Esophagus squamous epithelium (tissue), 5 donors: ENCODE measurements around the gene ASCL4. TPM values are rescaled to one million over a fixed set of nuclear protein-coding genes. Genes with fewer than 3 reads are reported as not detected.
A peak's percentile ranks its signal among the peaks of the same experiment; 100 is the strongest.

Experiments
- DNase-seq: peaks from one replicate; lab custom pipeline; 2025; lab: John Stamatoyannopoulos, UW
- H3K27ac ChIP-seq, 4 donors: fragments of 200-600 bp; sonication (generic); one replicate each; pipeline ENCODE4 v1.5.1; 2016 to 2019; ENCODE audit warnings: mild to moderate bottlenecking in 1 of 4
- H3K27me3 ChIP-seq, 4 donors: fragments of 200-600 bp; sonication (generic); 1 replicate in 3 of 4; 2 replicates in 1 of 4; pipeline versions ENCODE4 v1.5.1 to v1.6.0; 2017 to 2021; ENCODE audit warnings: antibody characterized with exemption in 1 of 4
- H3K36me3 ChIP-seq, 3 donors: fragments of 200-600 bp; sonication (generic); one replicate each; pipeline ENCODE4 v1.5.1; 2016 to 2019
- H3K4me1 ChIP-seq, 3 donors: fragments of 200-600 bp; sonication (generic); one replicate each; pipeline ENCODE4 v1.5.1; 2017 to 2019
- H3K4me3 ChIP-seq, 4 donors: fragments of 200-600 bp; sonication (generic); 1 replicate in 3 of 4; 2 replicates in 1 of 4; pipeline ENCODE4 v1.5.1; 2016 to 2019; ENCODE audit warnings: mild to moderate bottlenecking in 2 of 4, moderate library complexity in 1 of 4
- H3K9me3 ChIP-seq, 3 donors: fragments of 200-600 bp; sonication (generic); one replicate each; pipeline ENCODE4 v1.5.1; 2016 to 2019
- CTCF ChIP-seq, 6 experiments: fragments of 450-650 bp in 4 of 6; fragments of 200-600 bp in 2 of 6; sonication (generic) in 2 of 6; IDR thresholded peaks; one replicate each; pipeline ENCODE4 v1.5.1; 2016 to 2019; ENCODE audit warnings: antibody characterized with exemption in 6 of 6, mild to moderate bottlenecking in 4 of 6, moderate library complexity in 4 of 6
- POLR2A ChIP-seq, 4 donors: fragments of 450-650 bp; IDR thresholded peaks; one replicate each; pipeline ENCODE4 v1.6.1; 2017; ENCODE audit warnings: antibody characterized with exemption in 4 of 4, mild to moderate bottlenecking in 4 of 4, moderate library complexity in 3 of 4
- WGBS, 2 donors: methylation state at CpG; one replicate each; pipeline ENCODE4 v1.1.5; 2018; 5-methylcytosine and 5-hydroxymethylcytosine counted together
- intact Hi-C: fragments of 100-400 bp; cut with DNase I; formaldehyde crosslinking; loops from one replicate; pipeline ENCODE4 v1.15.0; 2022
- total RNA-seq, 4 donors: library from RNA; depleted of rRNA; stranded (reverse); fragments of >200 nt; gene quantifications; one replicate each; pipeline ENCODE4 v1.1.0, GENCODE V29; 2016
- donor health status: DM: yes; HTN: yes; CAD: no.

ASCL4 gene
- total RNA-seq, 4 donors from 2014 or later, result 0.19 TPM; not detected in 3

GRCh38 chr12:107734139-107734538 lies 40.4 kb upstream of the ASCL4 start:
- Histone ChIP-seq H3K36me3 (peaks cover 7 to 70% (median 26%) of the 10 kb centered on the region in 3 donors), H3K4me3 (no peak overlapping the region), H3K27ac (peak overlapping the region in 1 of 4 donors; percentile 25), H3K4me1 (peaks cover 0 to 7% (median 0%) of the 10 kb centered on the region in 3 donors), H3K27me3 (no peaks in the 10 kb centered on the region), H3K9me3 (no peaks in the 10 kb centered on the region)
- no peak for DNase-seq
- 74 to 79% methylated on average over 5 of the region's 5 CpGs for WGBS, 2 donors
- intact Hi-C loops, result no loop called here
- TF ChIP-seq CTCF (IDR thresholded peaks at IDR 0.05), result no peak
- TF ChIP-seq POLR2A (IDR thresholded peaks at IDR 0.05), result no peak

- Histone ChIP-seq H3K27me3 (no peaks in the 10 kb centered on the region), H3K4me1 (peaks cover 0 to 7% (median 0%) of the 10 kb centered on the region in 3 donors), H3K4me3 (no peak overlapping the region), H3K36me3 (peaks cover 10 to 86% (median 33%) of the 10 kb centered on the region in 3 donors), H3K9me3 (no peaks in the 10 kb centered on the region), H3K27ac (no peak overlapping the region)
- WGBS, 2 donors, result 86 to 92% methylated on average over 2 of the region's 2 CpGs
- no peak for DNase-seq
- TF ChIP-seq POLR2A (IDR thresholded peaks at IDR 0.05), result no peak
- TF ChIP-seq CTCF (IDR thresholded peaks at IDR 0.05), result no peak
- intact Hi-C loops, result no loop called here
Measured at GRCh38 chr12:107735763-107736162, 38.7 kb upstream of the ASCL4 start.

GRCh38 chr12:107736914-107737313 lies 37.6 kb upstream of the ASCL4 start:
- TF ChIP-seq CTCF (IDR thresholded peaks at IDR 0.05) (no peak), POLR2A (IDR thresholded peaks at IDR 0.05) (no peak)
- H3K4me1 ChIP-seq, result peaks cover 0 to 3% (median 0%) of the 10 kb centered on the region in 3 donors

GRCh38 chr12:107748472-107748871 lies 26.0 kb upstream of the ASCL4 start:
- no peak overlapping the region for H3K4me3 ChIP-seq
- intact Hi-C loops, result no loop called here
- H3K4me1 ChIP-seq, result peaks cover 0 to 22% (median 0%) of the 10 kb centered on the region in 3 donors
- TF ChIP-seq POLR2A (IDR thresholded peaks at IDR 0.05), result no peak
- no peak for TF ChIP-seq CTCF (IDR thresholded peaks at IDR 0.05)
- H3K27ac ChIP-seq, result peak overlapping the region in 2 of 4 donors; percentile 30 to 57
- H3K36me3 ChIP-seq, result peaks cover 9 to 99% (median 28%) of the 10 kb centered on the region in 3 donors
- 45 to 55% methylated on average over 6 of the region's 6 CpGs for WGBS, 2 donors
- DNase-seq, result no peak
- H3K27me3 ChIP-seq, result no peaks in the 10 kb centered on the region
- H3K9me3 ChIP-seq, result no peaks in the 10 kb centered on the region

More at GRCh38 chr12:107736914-107737313, 37.6 kb upstream of the ASCL4 start:
- no peak overlapping the region for H3K4me3 ChIP-seq
- no peak overlapping the region for H3K27ac ChIP-seq
- DNase-seq, result no peak
- H3K27me3 ChIP-seq, result no peaks in the 10 kb centered on the region
- intact Hi-C loops, result no loop called here
- H3K36me3 ChIP-seq, result peaks cover 10 to 98% (median 43%) of the 10 kb centered on the region in 3 donors
- H3K9me3 ChIP-seq, result no peaks in the 10 kb centered on the region
- 80 to 85% methylated on average over 4 of the region's 4 CpGs for WGBS, 2 donors

- intact Hi-C loops, result no loop called here
- 50 to 68% methylated on average over 1 of the region's 1 CpG for WGBS, 2 donors
- H3K27ac ChIP-seq, result peak overlapping the region in 3 of 4 donors; percentile 36 to 57 (median 45)
- TF ChIP-seq CTCF (IDR thresholded peaks at IDR 0.05) (no peak), POLR2A (IDR thresholded peaks at IDR 0.05) (no peak)
- peaks cover 9 to 99% (median 26%) of the 10 kb centered on the region in 3 donors for H3K36me3 ChIP-seq
- no peak overlapping the region for H3K4me3 ChIP-seq
- no peak for DNase-seq
- no peaks in the 10 kb centered on the region for H3K9me3 ChIP-seq
- peaks cover 0 to 22% (median 0%) of the 10 kb centered on the region in 3 donors for H3K4me1 ChIP-seq
- no peaks in the 10 kb centered on the region for H3K27me3 ChIP-seq
Measured at GRCh38 chr12:107749083-107749482, 25.4 kb upstream of the ASCL4 start.
